Measurements from ENCODE around the gene UBN2.

Gene UBN2

DNA sequence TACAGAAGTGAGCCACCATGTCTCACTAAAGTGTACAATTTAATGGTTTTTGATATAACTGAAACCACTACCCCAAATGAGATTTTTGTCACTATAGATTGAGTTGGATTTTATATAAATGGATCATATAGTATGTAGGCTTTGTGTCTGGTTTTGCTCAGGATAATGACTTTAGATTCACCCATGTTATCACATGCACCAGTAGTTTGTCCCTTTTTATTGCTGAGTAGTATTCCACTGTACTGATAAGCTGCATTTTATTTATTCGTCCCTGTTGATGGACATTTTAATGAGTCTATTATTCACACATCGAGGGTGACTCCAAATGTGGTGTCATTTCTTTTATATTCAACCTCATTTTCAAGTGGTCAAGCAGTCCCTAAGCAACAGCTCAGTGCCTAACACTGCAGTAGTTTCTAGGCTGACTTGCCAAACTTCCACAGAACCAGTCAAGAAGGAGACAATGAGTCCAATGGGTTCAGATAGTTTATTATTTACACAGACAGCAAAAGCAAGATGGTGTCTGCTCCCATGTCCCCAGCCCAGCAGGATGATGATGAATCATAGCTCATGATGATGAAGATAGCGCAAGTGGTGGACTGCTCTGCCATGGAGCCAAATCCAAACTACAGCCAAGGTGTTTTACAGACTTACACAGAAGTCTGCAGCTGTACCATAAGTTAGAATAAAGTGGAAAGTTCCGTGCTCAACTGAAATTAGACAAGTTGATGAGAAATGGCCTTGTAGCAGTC is 103.5 kb downstream of the UBN2 start:
- Histone ChIP-seq H3K36me3 (ENCODE audit: insufficient read depth, low read length) (no peaks in the 10 kb centered on the region), H3K27me3 (ENCODE audit: insufficient read depth, low read length) (no peaks in the 10 kb centered on the region)

DNA sequence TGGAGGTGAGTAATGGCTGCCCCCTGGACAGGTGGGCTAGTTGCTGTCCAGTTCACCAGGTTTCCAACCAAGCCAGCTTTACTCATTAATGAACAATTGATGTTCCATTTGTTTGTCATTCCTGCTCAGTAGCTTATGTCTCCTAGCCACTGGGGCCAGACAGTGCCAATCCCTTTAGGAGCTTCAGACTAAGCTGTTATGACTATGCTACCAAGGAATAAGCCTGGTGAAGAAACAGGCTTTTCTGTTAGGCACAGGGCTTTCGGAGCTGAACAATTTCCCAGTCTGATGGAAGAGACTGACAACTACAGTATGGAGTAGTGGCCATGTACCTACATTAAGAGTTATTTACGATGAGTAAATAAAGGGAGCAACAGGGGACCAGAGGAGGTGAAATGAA is 108.0 kb downstream of the UBN2 start:
- H3K9me3 ChIP-seq (ENCODE audit: insufficient read depth, low read depth, low read length) = peaks cover 5% of the 10 kb centered on the region; the same call in 1 of the 2 replicates
- no peaks in the 10 kb centered on the region for H3K4me1 ChIP-seq (ENCODE audit: insufficient read depth, low read length)
- 96% methylated on average over 2 of the region's 2 CpGs for WGBS
- H3K9ac ChIP-seq (ENCODE audit: low read depth, low read length) = no peak overlapping the region
- H3K36me3 ChIP-seq (ENCODE audit: insufficient read depth, low read length) = no peaks in the 10 kb centered on the region
- H3K27ac ChIP-seq (ENCODE audit: low read depth, low read length) = no peak overlapping the region
- no peak overlapping the region for H3K4me3 ChIP-seq (ENCODE audit: low read length)
- no peaks in the 10 kb centered on the region for H3K27me3 ChIP-seq (ENCODE audit: insufficient read depth, low read length)

More for the DNA sequence above, 103.5 kb downstream of the UBN2 start:
- Histone ChIP-seq H3K4me1 (ENCODE audit: insufficient read depth, low read length) (no peaks in the 10 kb centered on the region), H3K9me3 (ENCODE audit: insufficient read depth, low read depth, low read length) (peaks cover 4% of the 10 kb centered on the region; the same call in 1 of the 2 replicates), H3K4me3 (ENCODE audit: low read length) (no peak overlapping the region), H3K9ac (ENCODE audit: low read depth, low read length) (no peak overlapping the region), H3K27ac (ENCODE audit: low read depth, low read length) (no peak overlapping the region)
- WGBS = 86% methylated on average over 4 of the region's 4 CpGs

GRCh38 chr7:139339698-139340036 is 108.6 kb downstream of the UBN2 start:
- Histone ChIP-seq H3K9me3 (ENCODE audit: insufficient read depth, low read depth, low read length) (peaks cover 5% of the 10 kb centered on the region; the same call in 1 of the 2 replicates), H3K27me3 (ENCODE audit: insufficient read depth, low read length) (no peaks in the 10 kb centered on the region), H3K27ac (ENCODE audit: low read depth, low read length) (peak overlapping the region; percentile 100; the same call in 1 of the 2 replicates), H3K9ac (ENCODE audit: low read depth, low read length) (no peak overlapping the region), H3K36me3 (ENCODE audit: insufficient read depth, low read length) (no peaks in the 10 kb centered on the region), H3K4me3 (ENCODE audit: low read length) (peak overlapping the region; percentile 93), H3K4me1 (ENCODE audit: insufficient read depth, low read length) (no peaks in the 10 kb centered on the region)
- 92% methylated on average over 13 of the region's 13 CpGs for WGBS

DNA sequence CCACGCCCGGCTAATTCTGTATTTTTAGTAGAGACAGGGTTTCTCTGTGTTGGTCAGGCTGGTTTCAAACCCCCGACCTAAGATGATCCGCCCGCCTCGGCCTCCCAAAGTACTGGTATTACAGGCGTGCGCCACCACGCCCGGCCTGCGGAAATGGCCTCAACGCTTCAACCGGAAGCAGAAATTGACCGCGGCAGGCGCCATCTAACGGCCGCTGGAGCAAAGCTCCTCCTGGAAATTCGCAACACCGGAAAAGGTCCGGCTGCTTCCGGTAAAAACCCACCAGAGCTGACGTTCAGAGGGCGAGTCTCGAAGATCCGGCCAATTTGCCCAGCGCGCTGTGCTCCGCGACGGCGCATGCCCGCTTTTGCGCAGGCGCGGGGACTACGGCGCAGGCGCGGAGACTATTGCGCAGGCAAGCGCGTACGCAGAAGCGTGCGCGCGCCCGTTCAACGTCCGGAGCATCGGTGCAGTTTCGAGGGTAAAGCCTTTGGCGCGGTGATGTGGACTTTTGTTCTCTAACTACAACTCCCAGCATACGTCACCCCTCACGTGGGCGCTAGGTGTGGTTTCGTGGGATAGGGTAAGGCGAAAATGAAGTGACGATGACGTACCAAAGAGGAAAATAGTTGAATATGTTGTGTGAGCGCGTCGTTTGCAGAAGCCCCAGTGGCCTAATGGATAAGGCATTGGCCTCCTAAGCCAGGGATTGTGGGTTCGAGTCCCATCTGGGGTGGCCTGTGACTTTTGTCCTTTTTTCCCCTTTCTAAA is 109.2 kb downstream of the UBN2 start:
- H3K4me1 ChIP-seq (ENCODE audit: insufficient read depth, low read length) = no peaks in the 10 kb centered on the region

GRCh38 chr7:139340808-139341057 is 109.7 kb downstream of the UBN2 start:
- Histone ChIP-seq H3K4me3 (ENCODE audit: low read length) (peak overlapping the region; percentile 93), H3K9me3 (ENCODE audit: insufficient read depth, low read depth, low read length) (peaks cover 5% of the 10 kb centered on the region; the same call in 1 of the 2 replicates), H3K4me1 (ENCODE audit: insufficient read depth, low read length) (no peaks in the 10 kb centered on the region), H3K9ac (ENCODE audit: low read depth, low read length) (peak overlapping the region; percentile 99), H3K27me3 (ENCODE audit: insufficient read depth, low read length) (no peaks in the 10 kb centered on the region), H3K27ac (ENCODE audit: low read depth, low read length) (peak overlapping the region; percentile 100), H3K36me3 (ENCODE audit: insufficient read depth, low read length) (peaks cover 7% of the 10 kb centered on the region)
- WGBS = 0% methylated on average over 7 of the region's 9 CpGs

More for the DNA sequence above, 109.2 kb downstream of the UBN2 start:
- peaks cover 2% of the 10 kb centered on the region for H3K36me3 ChIP-seq (ENCODE audit: insufficient read depth, low read length)
- H3K4me3 ChIP-seq (ENCODE audit: low read length) = peak overlapping the region; percentile 93
- peaks cover 5% of the 10 kb centered on the region; the same call in 1 of the 2 replicates for H3K9me3 ChIP-seq (ENCODE audit: insufficient read depth, low read depth, low read length)
- no peaks in the 10 kb centered on the region for H3K27me3 ChIP-seq (ENCODE audit: insufficient read depth, low read length)
- H3K27ac ChIP-seq (ENCODE audit: low read depth, low read length) = peak overlapping the region; percentile 100
- H3K9ac ChIP-seq (ENCODE audit: low read depth, low read length) = peak overlapping the region; percentile 99
- 4% methylated on average over 66 of the region's 66 CpGs for WGBS

GRCh38 chr7:139341058-139341775 is 110.2 kb downstream of the UBN2 start, which contains the start of gene FMC1:
Gene FMC1 (plus strand): TSS chr7:139341337. CDS start chr7:139341385, 48 bp downstream.
- Histone ChIP-seq H3K4me3 (ENCODE audit: low read length) (peak within 1 kb of the TSS; percentile 93), H3K9me3 (ENCODE audit: insufficient read depth, low read depth, low read length) (peaks cover 5% of the 10 kb centered on the region; the same call in 1 of the 2 replicates), H3K36me3 (ENCODE audit: insufficient read depth, low read length) (peaks cover 11% of the 10 kb centered on the region), H3K27ac (ENCODE audit: low read depth, low read length) (peak within 1 kb of the TSS; percentile 100), H3K9ac (ENCODE audit: low read depth, low read length) (peak within 1 kb of the TSS; percentile 99), H3K27me3 (ENCODE audit: insufficient read depth, low read length) (no peaks in the 10 kb centered on the region), H3K4me1 (ENCODE audit: insufficient read depth, low read length) (no peaks in the 10 kb centered on the region)
- WGBS = under 1% methylated on average over 54 of the region's 54 CpGs

DNA sequence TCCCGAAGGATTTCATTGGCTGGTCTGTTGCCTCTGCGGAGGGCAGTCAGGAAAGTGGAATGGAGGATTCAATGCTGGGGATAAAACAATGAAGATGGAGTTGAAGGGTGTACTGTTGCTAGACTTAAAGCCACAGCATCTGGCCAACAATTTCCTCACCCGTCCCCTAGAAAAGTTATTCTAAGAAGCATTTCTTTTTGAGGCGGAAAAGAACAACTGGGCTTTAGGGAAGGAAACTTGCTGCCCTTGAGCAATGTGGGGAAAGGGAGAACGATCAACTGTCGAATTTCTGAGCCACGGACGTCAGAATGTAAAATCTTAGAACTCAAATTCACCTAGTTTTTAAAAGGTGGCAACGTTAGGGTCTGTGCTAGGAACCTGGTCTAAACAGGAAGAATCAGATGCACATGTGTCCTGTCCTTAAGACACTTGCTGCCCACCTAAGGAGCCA is 110.8 kb downstream of the UBN2 start:
- H3K27ac ChIP-seq (ENCODE audit: low read depth, low read length) = peak overlapping the region; percentile 100
- peaks cover 17% of the 10 kb centered on the region for H3K36me3 ChIP-seq (ENCODE audit: insufficient read depth, low read length)
- H3K9me3 ChIP-seq (ENCODE audit: insufficient read depth, low read depth, low read length) = peaks cover 5% of the 10 kb centered on the region; the same call in 1 of the 2 replicates
- peak overlapping the region; percentile 99 for H3K9ac ChIP-seq (ENCODE audit: low read depth, low read length)
- 2% methylated on average over 8 of the region's 9 CpGs for WGBS
- H3K27me3 ChIP-seq (ENCODE audit: insufficient read depth, low read length) = no peaks in the 10 kb centered on the region
- peak overlapping the region; percentile 93 for H3K4me3 ChIP-seq (ENCODE audit: low read length)
- no peaks in the 10 kb centered on the region for H3K4me1 ChIP-seq (ENCODE audit: insufficient read depth, low read length)

- Histone ChIP-seq H3K4me1 (ENCODE audit: insufficient read depth, low read length) (no peaks in the 10 kb centered on the region), H3K4me3 (ENCODE audit: low read length) (no peak overlapping the region), H3K27ac (ENCODE audit: low read depth, low read length) (no peak overlapping the region), H3K27me3 (ENCODE audit: insufficient read depth, low read length) (no peaks in the 10 kb centered on the region), H3K9me3 (ENCODE audit: insufficient read depth, low read depth, low read length) (no peaks in the 10 kb centered on the region), H3K9ac (ENCODE audit: low read depth, low read length) (no peak overlapping the region), H3K36me3 (ENCODE audit: insufficient read depth, low read length) (peaks cover 32% of the 10 kb centered on the region)
- no CpG with 5 or more reads among the region's 1 CpG for WGBS
These were observed 114.0 kb downstream of the UBN2 start for GRCh38 chr7:139345042-139345441.

DNA sequence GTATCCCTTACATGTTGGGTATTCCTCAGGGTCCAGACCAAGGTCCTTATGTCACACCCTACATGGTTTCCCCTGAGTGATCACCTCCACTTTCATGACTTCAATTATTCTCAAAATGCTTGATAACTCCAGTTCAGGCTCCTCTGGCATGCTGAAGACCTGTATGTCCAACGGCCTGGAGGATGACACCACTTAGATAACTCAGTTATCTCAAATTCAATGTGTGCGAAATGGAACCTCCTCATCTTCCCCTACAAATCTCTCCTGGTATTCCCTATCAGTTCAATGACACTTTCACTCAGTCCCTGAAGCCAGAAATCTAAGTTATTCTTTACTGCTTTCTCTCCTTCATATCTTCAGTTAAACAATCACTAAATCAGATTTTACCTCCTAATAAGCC is 120.0 kb downstream of the UBN2 start:
- no peak overlapping the region for H3K4me3 ChIP-seq (ENCODE audit: low read length)
- WGBS = 90% methylated on average over 2 of the region's 2 CpGs
- H3K9me3 ChIP-seq (ENCODE audit: insufficient read depth, low read depth, low read length) = no peaks in the 10 kb centered on the region
- H3K27me3 ChIP-seq (ENCODE audit: insufficient read depth, low read length) = no peaks in the 10 kb centered on the region
- H3K36me3 ChIP-seq (ENCODE audit: insufficient read depth, low read length) = peaks cover 22% of the 10 kb centered on the region
- no peaks in the 10 kb centered on the region for H3K4me1 ChIP-seq (ENCODE audit: insufficient read depth, low read length)
- no peak overlapping the region for H3K9ac ChIP-seq (ENCODE audit: low read depth, low read length)
- no peak overlapping the region for H3K27ac ChIP-seq (ENCODE audit: low read depth, low read length)

DNA sequence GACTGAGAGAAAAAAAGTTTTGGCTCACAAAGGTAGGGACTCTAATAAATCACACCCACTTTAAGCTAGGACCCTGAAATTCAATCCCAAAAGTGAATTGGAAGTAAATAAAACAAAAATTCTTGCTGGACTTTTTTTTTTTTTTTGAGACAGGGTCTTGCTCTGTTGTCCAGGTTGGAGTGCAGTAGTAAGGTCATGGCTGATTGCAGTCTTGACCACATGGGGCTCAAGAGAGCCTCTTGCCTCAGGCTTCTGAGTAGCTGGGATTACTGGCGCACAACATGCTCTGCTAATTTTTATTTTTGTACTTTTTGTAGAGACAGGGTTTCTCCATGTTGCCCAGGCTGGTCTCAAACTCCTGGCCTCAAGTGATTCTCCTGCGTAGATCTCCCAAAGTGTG is 123.7 kb downstream of the UBN2 start:
- Histone ChIP-seq H3K36me3 (ENCODE audit: insufficient read depth, low read length) (peaks cover 2% of the 10 kb centered on the region; the same call in 1 of the 2 replicates), H3K9me3 (ENCODE audit: insufficient read depth, low read depth, low read length) (no peaks in the 10 kb centered on the region), H3K27me3 (ENCODE audit: insufficient read depth, low read length) (no peaks in the 10 kb centered on the region), H3K4me1 (ENCODE audit: insufficient read depth, low read length) (no peaks in the 10 kb centered on the region), H3K4me3 (ENCODE audit: low read length) (no peak overlapping the region), H3K9ac (ENCODE audit: low read depth, low read length) (no peak overlapping the region), H3K27ac (ENCODE audit: low read depth, low read length) (no peak overlapping the region)
- 98% methylated on average over 2 of the region's 2 CpGs for WGBS

- Histone ChIP-seq H3K27ac (ENCODE audit: low read depth, low read length) (no peak overlapping the region), H3K9me3 (ENCODE audit: insufficient read depth, low read depth, low read length) (no peaks in the 10 kb centered on the region), H3K4me1 (ENCODE audit: insufficient read depth, low read length) (no peaks in the 10 kb centered on the region), H3K27me3 (ENCODE audit: insufficient read depth, low read length) (no peaks in the 10 kb centered on the region), H3K36me3 (ENCODE audit: insufficient read depth, low read length) (no peaks in the 10 kb centered on the region), H3K9ac (ENCODE audit: low read depth, low read length) (no peak overlapping the region), H3K4me3 (ENCODE audit: low read length) (no peak overlapping the region)
- whole genome bisulfite sequencing = 93% methylated on average over 1 of the region's 1 CpG
These were observed 124.3 kb downstream of the UBN2 start for GRCh38 chr7:139355320-139355719.
